COR-L47 (cell line): ENCODE data around the gene DCX.
"Not testable (repeated sequence)": the region's sequence is repeated elsewhere in the genome, so short reads cannot be mapped to it uniquely, and the experiment has no call there.

Experiments used
- DNase-seq: peaks from one replicate; lab custom pipeline; 2025; lab: John Stamatoyannopoulos, UW

The DCX gene

GRCh38 chrX:111372086-111372485 is 39.9 kb downstream of the DCX start:
- DNase-seq, result peak; percentile 1

- peak; percentile 13 for DNase-seq
Observed at GRCh38 chrX:111365770-111366325, 46.1 kb downstream of the DCX start.

- no peak for DNase-seq
Observed at GRCh38 chrX:111363741-111364140, 48.3 kb downstream of the DCX start.

DNA sequence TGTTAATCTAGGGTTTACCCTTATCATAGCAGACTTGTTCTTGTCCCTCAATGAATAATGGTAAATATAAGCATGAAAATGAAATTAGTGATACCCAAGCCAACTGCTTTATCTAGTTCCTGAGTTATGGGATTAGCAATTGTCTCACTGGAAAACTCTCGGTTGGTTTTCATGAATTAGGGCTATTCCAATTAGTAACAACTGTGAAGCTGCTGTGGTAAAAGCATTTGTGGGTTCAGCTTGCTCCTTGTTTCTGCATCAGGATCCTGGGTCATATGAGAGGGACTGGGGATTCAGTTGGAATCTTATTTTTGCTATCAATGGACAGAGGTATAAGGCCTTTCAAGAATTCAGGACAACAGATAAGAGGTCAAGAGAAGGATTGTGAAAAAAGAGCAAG is 50.2 kb downstream of the DCX start:
- DNase-seq, result no peak

GRCh38 chrX:111360839-111361238 is 51.2 kb downstream of the DCX start:
- DNase-seq, result peak; percentile 8

DNA sequence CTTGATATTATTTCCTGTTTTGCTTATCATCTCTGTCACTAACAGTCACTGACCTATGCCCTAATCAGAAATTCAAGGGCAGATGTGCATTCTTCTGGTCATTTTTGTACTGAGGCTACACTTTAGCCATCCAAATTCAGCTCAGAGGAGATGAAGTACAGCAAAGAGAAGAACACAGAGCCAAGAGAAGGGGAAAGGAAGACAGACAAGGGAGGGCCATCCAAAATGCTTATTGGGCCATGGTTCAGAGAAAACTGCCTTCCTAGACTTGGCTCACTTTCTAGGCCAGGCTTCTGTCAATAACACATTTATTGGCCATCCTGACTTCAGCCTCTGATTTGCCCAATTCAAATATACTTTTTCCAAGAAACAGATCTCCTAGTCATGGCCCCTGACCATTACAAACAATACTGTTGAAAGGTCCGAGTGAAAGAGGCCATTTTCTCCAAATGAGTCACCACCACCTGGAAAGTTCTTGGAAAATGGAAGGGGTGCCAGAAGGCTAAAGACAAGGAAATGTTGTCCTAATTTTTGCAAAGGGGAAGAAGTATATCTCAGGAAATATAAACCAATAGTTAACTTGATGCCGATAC is 56.4 kb downstream of the DCX start:
- DNase-seq, result no peak

DNA sequence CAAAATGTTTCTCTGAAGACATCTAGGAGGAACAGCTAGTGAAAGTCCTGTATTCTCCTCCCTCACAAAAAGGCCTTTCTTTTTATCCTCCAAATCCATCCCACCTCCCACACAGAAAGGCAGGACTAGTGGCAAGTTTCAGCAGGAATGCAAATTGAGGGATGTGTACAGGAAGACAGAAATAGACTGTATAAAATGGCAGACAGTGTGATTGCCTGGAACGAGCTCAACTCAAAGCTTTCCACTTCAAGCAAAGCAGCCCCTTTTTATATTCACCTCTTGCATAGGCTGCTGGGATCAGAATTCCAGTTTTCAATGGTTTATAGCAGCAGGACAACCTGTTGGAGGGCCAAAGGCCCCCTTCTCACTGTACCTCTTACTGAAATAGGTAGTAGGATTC is 57.5 kb downstream of the DCX start:
- DNase-seq, result no peak

GRCh38 chrX:111353793-111354192 is 58.2 kb downstream of the DCX start:
- no peak for DNase-seq

- DNase-seq, result peak; percentile 32
Observed at GRCh38 chrX:111352424-111352823, 59.6 kb downstream of the DCX start.

DNA sequence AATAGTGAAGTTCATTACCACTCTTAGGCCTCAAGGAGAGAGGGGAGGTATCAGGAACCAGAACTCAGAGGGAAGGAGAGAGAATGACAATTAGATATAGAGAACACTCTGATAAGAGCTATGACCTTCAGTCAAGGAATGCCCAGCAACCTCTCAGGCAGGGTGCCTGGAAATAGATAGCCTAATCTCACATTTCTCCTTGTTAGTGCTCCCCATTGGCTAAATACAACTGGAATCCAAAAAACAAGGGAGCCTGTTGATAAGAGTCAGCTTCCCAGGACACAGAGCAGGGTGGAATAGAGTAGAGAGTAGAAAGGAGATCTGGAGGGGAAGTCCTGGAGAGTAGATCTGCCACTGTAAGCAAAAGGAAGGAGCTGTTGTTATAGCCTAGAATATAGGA is 62.1 kb downstream of the DCX start:
- DNase-seq, result no peak

DNA sequence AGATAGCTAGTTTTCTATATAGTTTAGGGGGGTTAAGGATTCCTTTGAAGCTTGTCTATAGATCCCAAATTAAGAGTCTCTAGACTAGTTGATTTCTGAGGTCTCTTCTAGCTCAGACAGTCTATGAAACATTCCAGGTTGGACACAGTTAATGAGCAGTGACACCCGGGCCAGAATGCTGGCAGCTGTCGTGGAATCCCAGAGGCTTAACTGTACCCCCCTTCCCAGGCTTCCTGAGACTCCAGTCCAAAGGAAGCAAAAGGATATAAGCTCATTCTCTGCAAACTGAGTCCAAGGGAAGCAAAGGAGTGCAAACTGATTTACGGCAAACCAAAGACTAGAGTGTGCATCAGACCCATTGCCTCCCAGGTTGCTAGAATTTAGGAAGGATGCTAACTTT is 62.9 kb downstream of the DCX start:
- DNase-seq, result no peak

DNA sequence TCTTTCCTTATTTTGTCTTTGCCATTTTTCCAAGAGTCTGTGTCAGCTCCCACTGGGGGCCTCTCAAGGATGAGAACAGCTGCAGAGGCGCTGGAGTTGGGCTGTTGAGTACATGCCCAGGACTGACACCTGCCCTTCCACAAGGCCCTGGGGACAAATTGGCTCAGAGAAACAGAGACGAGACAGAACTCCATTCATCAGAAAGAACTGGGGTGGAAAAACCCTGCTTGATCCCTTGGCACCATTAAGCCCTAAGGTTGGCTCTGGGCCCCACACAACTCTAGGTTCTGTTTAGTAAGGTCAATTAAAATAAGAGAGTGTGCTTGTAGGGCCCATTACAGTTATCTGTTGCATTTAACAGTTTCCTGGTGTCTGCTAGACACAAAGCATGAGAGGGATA is 63.6 kb downstream of the DCX start:
- DNase-seq, result no peak

GRCh38 chrX:111346150-111346549 is 65.8 kb downstream of the DCX start:
- not testable (repeated sequence) for DNase-seq

DNA sequence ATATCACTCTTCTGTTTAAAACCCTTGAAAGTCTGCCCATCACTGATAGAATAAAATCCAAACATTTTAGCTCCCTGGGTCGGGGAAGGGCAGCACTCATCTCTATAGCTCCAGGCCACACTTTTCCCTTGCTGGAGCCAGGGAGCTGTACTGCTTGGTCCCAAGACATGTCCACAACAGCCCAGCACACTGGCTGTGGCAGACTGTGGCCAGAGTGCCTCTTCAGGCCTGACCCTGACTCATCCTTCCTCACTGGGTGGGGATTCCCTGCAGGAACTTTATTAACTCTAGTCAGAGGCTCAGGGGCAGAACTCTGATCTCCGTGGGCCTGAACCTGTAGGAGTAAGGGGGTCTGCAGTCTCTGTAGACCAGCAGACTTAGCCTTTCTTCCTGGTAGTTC is 71.9 kb downstream of the DCX start:
- DNase-seq, result no peak

DNA sequence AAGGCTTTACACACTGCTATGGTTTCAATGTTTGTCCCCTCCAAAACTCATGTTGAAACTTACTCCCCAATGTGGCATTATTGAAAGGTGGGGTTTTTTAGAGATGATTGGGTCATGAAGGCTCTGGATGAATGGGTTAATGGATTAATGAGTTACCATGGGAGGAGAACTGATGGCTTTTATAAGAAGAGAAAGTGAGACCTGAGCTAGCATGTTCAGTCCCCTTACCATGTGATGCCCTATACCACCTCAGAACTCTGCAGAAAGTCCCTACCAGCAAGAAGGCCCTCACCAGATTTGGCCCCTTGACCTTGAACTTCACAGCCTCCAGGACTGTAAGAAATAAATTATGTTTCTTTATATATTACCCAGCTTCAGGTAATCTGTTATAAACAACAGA is 72.8 kb downstream of the DCX start:
- no peak for DNase-seq

DNA sequence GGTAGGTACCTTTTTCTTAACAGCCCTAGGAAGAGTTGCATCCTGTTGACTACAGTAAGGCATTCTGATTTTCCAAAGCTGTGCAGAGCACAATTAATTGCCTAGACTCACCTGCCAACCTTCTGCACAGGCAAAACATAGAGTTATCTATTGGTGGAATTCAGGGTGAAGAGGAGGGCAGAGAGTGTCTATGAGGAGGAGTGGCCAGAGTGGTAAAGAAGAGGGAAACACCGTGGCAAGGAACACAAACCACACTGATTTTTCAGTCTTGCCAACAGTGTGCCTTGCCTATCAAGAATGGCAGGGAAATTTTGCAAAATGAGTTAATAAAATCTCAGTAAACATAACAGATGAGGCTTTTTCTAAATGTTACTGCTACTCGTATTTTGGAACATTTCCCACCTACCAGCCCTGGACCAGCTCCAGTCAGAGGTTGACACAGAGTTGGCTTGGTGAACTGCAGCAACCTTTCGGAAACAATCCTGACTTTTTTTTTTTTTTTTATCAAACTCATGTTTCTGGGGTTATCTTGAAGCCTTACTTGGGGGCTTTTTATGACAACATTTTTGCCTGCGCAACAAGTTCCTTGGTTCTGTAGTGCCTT is 73.8 kb downstream of the DCX start:
- no peak for DNase-seq

GRCh38 chrX:111337067-111337637 is 74.8 kb downstream of the DCX start:
- no peak for DNase-seq

DNA sequence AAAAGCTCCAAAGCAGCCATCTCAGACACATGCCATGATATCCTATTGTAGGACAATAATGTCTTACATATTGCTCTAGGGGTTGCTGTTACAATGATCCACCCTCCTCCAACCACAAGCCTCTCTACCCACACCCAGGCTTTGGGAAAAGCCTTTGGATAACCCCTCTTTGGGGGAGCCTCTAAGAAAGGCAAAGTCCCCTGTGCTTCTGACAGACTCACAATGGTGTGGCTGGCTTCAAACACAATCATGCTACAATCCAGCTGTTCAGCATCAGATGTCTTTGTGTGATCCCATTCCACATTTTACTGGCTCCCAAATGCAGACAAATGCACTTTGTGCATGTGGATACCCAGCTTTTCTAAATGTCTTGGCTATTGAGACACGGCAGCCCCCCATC is 75.9 kb downstream of the DCX start:
- no peak for DNase-seq

DNA sequence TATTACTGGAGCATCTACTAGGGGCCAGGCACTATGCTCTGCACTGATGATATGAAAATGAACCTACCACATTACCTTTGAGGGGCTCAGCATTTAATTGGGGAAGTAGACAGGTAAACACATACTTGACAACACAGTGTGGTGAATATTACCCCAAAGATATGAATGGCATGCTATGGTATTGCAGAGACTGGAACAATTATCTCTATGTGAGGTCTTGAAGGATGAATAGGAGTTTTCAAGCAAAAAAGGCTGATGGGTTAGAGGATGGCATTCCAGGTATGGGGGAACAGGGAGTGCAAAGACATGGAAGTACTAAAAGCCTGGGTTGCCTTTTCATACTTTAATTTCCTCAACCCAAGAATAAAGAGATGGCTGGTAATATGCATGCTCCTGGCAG is 82.6 kb downstream of the DCX start:
- no peak for DNase-seq

DNA sequence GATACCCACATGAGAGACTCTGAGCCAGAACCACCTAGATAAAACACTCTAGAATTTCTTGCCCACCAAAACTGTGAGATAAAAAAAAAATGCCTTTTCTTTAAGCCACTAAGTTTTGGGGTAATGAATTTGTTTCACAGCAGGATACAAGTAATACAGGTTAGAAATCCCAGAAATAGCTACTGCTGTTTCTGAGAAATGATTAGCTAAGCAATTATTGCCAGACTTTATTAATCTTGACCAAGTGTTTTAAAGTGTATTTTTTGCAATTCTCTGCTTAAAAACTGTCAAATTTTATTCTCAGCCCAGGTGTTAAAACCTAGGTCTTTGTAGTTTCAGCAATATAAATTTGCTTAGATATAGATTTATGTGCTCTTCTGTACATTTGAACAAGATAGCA is 83.1 kb downstream of the DCX start:
- no peak for DNase-seq

GRCh38 chrX:111322231-111322855 is 89.6 kb downstream of the DCX start:
- no peak for DNase-seq

DNA sequence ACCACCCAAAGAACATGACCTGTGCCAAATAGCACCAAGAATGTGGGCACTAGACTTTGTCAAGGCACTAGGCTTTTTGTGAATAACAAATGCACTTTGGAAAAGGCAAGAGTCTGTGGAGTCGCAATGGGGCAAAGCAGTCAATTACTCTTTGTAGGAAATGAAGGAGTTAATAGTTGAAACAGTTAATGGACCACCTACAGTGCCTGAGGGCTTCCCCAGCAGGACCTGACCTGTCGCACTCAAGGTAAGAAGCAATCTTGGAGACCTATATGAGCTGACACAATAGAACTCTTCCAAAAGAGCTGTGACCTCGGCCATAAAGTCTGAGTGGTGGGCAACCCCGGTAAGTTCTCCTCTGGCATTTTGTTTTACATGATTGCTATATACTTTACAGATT is 92.5 kb downstream of the DCX start:
- no peak for DNase-seq

GRCh38 chrX:111318901-111319300 is 93.1 kb downstream of the DCX start:
- no peak for DNase-seq
